DOHH2 (cell line): ENCODE measurements around the gene BAG5.
A peak's percentile ranks its signal among the peaks of the same experiment; 100 is the strongest.

Experiments used
- H3F3A ChIP-seq: fragments of 200-600 bp; sonication (generic), shearing (Covaris generic); 2 replicates; pipeline ENCODE4 v1.6.0; 2016; ENCODE audit warnings: antibody characterized with exemption, mild to moderate bottlenecking; ENCODE audit not compliant: control insufficient read depth, insufficient read depth
- H3K27ac ChIP-seq: fragments of 200-600 bp; sonication (generic); 2 replicates; pipeline ENCODE4 v1.5.1; 2014; ENCODE audit warnings: low read depth, mild to moderate bottlenecking, low read length, moderate library complexity
- H3K27me3 ChIP-seq: fragments of 200-600 bp; sonication (generic); 2 replicates; pipeline ENCODE4 v1.6.1; 2014; ENCODE audit warnings: mild to moderate bottlenecking, low read length, mixed read lengths; ENCODE audit not compliant: control insufficient read depth
- H3K36me3 ChIP-seq: fragments of 200-600 bp; sonication (generic); 2 replicates; pipeline ENCODE4 v1.6.1; 2014; ENCODE audit warnings: mild to moderate bottlenecking, low read length, moderate library complexity, mixed read lengths; ENCODE audit not compliant: control insufficient read depth
- H3K4me1 ChIP-seq: fragments of 200-600 bp; sonication (generic); 2 replicates; pipeline ENCODE4 v1.6.1; 2014; ENCODE audit warnings: mild to moderate bottlenecking, low read length, mixed read lengths; ENCODE audit not compliant: control insufficient read depth
- H3K4me2 ChIP-seq: fragments of 200-600 bp; sonication (generic); 2 replicates; pipeline ENCODE4 v1.6.0; 2014; ENCODE audit warnings: mild to moderate bottlenecking, low read length, moderate library complexity
- H3K4me3 ChIP-seq: fragments of 200-600 bp; sonication (generic); 2 replicates; pipeline ENCODE4 v1.5.1; 2014; ENCODE audit warnings: mild to moderate bottlenecking, low read length, mixed read lengths
- H3K79me2 ChIP-seq: fragments of 200-600 bp; sonication (generic); 2 replicates; pipeline ENCODE4 v1.6.1; 2014; ENCODE audit warnings: mild to moderate bottlenecking, low read length, mixed read lengths; ENCODE audit not compliant: control insufficient read depth
- H3K9me2 ChIP-seq: fragments of 200-600 bp; sonication (generic); replicated peaks from 2 replicates; pipeline ENCODE4 v1.6.1; 2014; ENCODE audit warnings: mild to moderate bottlenecking, low read length, mixed read lengths; ENCODE audit not compliant: control insufficient read depth
- H3K9me3 ChIP-seq: fragments of 200-600 bp; sonication (generic); 2 replicates; pipeline ENCODE4 v1.6.1; 2014; ENCODE audit warnings: antibody characterized with exemption, low read length, mixed read lengths; ENCODE audit not compliant: control insufficient read depth, insufficient read depth
- H4K20me1 ChIP-seq: fragments of 200-600 bp; sonication (generic); 2 replicates; pipeline ENCODE4 v1.6.0; 2014; ENCODE audit warnings: low read depth, mild to moderate bottlenecking, antibody characterized with exemption, low read length, moderate library complexity; ENCODE audit not compliant: control insufficient read depth, insufficient read depth
- CTCF ChIP-seq: fragments of 200-600 bp; sonication (generic); IDR thresholded peaks from one replicate; pipeline ENCODE4 v1.5.1; 2014; ENCODE audit warnings: antibody characterized with exemption, mild to moderate bottlenecking, low read depth, low read length; ENCODE audit not compliant: poor library complexity, severe bottlenecking
- EZH2phosphoT487 ChIP-seq: fragments of 200-600 bp; sonication (generic); IDR thresholded peaks from 2 replicates; pipeline ENCODE4 v1.6.1; 2017; ENCODE audit warnings: borderline replicate concordance, mild to moderate bottlenecking, antibody characterized with exemption, low read length, moderate library complexity, mixed read lengths

BAG5 gene

DNA sequence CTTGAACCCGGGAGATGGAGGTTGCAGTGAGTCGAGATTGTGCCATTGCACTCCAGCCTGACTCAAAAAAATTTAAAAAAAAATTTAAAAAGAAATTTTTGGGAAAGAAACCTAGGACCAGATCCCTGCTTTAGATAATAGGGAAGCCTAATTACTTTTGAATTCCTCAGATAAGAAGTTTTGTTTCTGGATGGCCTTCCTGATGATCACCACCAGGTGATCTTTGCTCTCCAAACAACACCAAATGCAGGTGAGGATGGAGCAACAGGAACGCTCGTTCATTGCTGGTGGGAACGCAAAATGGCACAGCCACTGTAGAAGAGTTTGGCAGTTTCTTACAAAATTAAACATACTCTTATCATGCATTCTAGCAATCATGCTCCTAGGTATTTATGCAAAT is 38.0 kb upstream of the BAG5 start:
- no peaks in the 10 kb centered on the region for H3K36me3 ChIP-seq
- H3K27ac ChIP-seq: no peak overlapping the region
- no peaks in the 10 kb centered on the region for H3K9me2 ChIP-seq
- no peak overlapping the region for H3K4me3 ChIP-seq
- no peaks in the 10 kb centered on the region for H4K20me1 ChIP-seq
- TF ChIP-seq CTCF (no peak), EZH2phosphoT487 (no peak)
- H3K9me3 ChIP-seq: no peaks in the 10 kb centered on the region
- no peaks in the 10 kb centered on the region for H3K79me2 ChIP-seq
- H3K4me1 ChIP-seq: peaks cover 2% of the 10 kb centered on the region
- H3K4me2 ChIP-seq: no peak overlapping the region
- no peaks in the 10 kb centered on the region for H3K27me3 ChIP-seq
- no peaks in the 10 kb centered on the region for H3F3A ChIP-seq

- Histone ChIP-seq H3K4me3 (no peak overlapping the region), H3K4me1 (peaks cover 27% of the 10 kb centered on the region), H3K4me2 (no peak overlapping the region), H3K79me2 (no peaks in the 10 kb centered on the region), H3K27me3 (no peaks in the 10 kb centered on the region), H3K9me2 (no peaks in the 10 kb centered on the region), H3K36me3 (no peaks in the 10 kb centered on the region), H4K20me1 (no peaks in the 10 kb centered on the region), H3K9me3 (no peaks in the 10 kb centered on the region), H3K27ac (no peak overlapping the region), H3F3A (no peaks in the 10 kb centered on the region)
- TF ChIP-seq CTCF: no peak
- no peak for TF ChIP-seq EZH2phosphoT487
These were observed 35.3 kb upstream of the BAG5 start for GRCh38 chr14:103597623-103598377.

DNA sequence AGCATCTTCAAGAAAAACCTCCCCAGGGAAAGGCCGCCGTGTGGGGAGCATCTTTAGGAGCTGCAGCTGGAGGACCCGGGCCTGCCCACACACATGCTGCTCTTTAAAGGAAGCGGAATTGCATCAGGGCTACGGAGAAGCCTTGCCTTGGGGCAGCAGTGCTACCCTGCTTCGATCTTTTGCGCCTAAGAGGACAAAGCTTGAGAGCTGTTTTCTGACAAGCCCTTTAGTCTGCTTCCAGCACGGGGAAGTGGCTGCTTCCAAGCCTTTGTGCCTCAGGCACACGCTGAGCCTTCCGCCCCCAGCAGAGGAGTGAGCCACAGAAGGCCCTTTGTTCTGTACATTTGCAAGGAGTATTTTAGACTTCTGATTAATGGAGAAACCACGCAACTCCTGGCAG is 31.8 kb upstream of the BAG5 start:
- no peaks in the 10 kb centered on the region for H3K27me3 ChIP-seq

More for the DNA sequence above, 31.8 kb upstream of the BAG5 start:
- H3K4me1 ChIP-seq: peaks cover 28% of the 10 kb centered on the region
- H3K9me2 ChIP-seq: no peaks in the 10 kb centered on the region
- H4K20me1 ChIP-seq: no peaks in the 10 kb centered on the region
- TF ChIP-seq EZH2phosphoT487 (no peak), CTCF (no peak)
- no peaks in the 10 kb centered on the region for H3K9me3 ChIP-seq
- H3K27ac ChIP-seq: no peak overlapping the region
- peak overlapping the region; percentile 56 for H3K4me2 ChIP-seq
- no peaks in the 10 kb centered on the region for H3K36me3 ChIP-seq
- H3F3A ChIP-seq: no peaks in the 10 kb centered on the region
- H3K4me3 ChIP-seq: peak overlapping the region; percentile 45; the same call in 1 of the 2 replicates
- H3K79me2 ChIP-seq: no peaks in the 10 kb centered on the region
